K562 (cell line): ENCODE measurements around the gene IL13.

Experiments used
- BCL6 ChIP-seq: fragments of 250-450 bp; sonication (Bioruptor Pico); IDR thresholded peaks from 2 replicates; pipeline ENCODE4 v1.4.0; 2020
- BRCA1 ChIP-seq, 2 experiments: fragments of 450-650 bp in 1 of 2; sonication (generic) in 1 of 2; formaldehyde crosslinking in 1 of 2; IDR thresholded peaks; 2 replicates each; pipeline versions ENCODE4 v1.5.0 to v1.6.1; 2017 to 2020; ENCODE audit warnings: mild to moderate bottlenecking in 1 of 2, missing genetic modification reagents in 1 of 2
- BRF2 ChIP-seq: IDR thresholded peaks from 3 replicates; pipeline ENCODE4 v1.6.1; 2011; ENCODE audit warnings: borderline replicate concordance, mild to moderate bottlenecking; ENCODE audit not compliant: insufficient read length, insufficient read depth
- CTCF ChIP-seq, 3 experiments: IDR thresholded peaks in 2 of 3; conservative IDR thresholded peaks in 1 of 3; 2 replicates each; pipeline ENCODE4 v1.5.1; 2011 to 2012; ENCODE audit warnings: low read length in 3 of 3, mild to moderate bottlenecking in 3 of 3, control low read depth in 2 of 3, improper control_type of control experiment in 1 of 3, inconsistent platforms in 1 of 3, low read depth in 1 of 3, mixed read lengths in 1 of 3, moderate library complexity in 1 of 3; ENCODE audit not compliant: insufficient read depth in 2 of 3
- EZH2 ChIP-seq: IDR thresholded peaks from 2 replicates; pipeline ENCODE4 v1.6.1; 2012; ENCODE audit warnings: low read depth, mild to moderate bottlenecking, inconsistent platforms, low read length, borderline replicate concordance
- FOXM1 ChIP-seq, 2 experiments: fragments of 450-650 bp in 1 of 2; sonication (generic) in 1 of 2; formaldehyde crosslinking in 1 of 2; IDR thresholded peaks; 2 replicates each; pipeline versions ENCODE4 v1.6.1 to v1.9.0; 2017 to 2022; ENCODE audit warnings: low read depth in 2 of 2, mild to moderate bottlenecking in 2 of 2, missing genetic modification reagents in 1 of 2, moderate library complexity in 1 of 2
- HLTF ChIP-seq: fragments of 450-650 bp; IDR thresholded peaks from 2 replicates; pipeline ENCODE4 v1.6.1; 2016
- LARP7 ChIP-seq: fragments of 450-650 bp; IDR thresholded peaks from 2 replicates; pipeline ENCODE4 v1.6.1; 2016
- MEF2D ChIP-seq: conservative IDR thresholded peaks from 2 replicates; pipeline ENCODE4 v1.6.1; 2016; ENCODE audit warnings: low read depth, missing genetic modification characterization, missing compliant biosample characterization
- POLR2B ChIP-seq: fragments of 450-650 bp; IDR thresholded peaks from 2 replicates; pipeline ENCODE4 v1.6.1; 2018; ENCODE audit warnings: low read depth; ENCODE audit not compliant: partially characterized antibody
- RB1 ChIP-seq: fragments of 450-650 bp; IDR thresholded peaks from 2 replicates; pipeline ENCODE4 v1.6.1; 2017; ENCODE audit warnings: low read depth, mild to moderate bottlenecking
- REST ChIP-seq, 2 experiments: fragments of 450-650 bp; formaldehyde crosslinking in 1 of 2; IDR thresholded peaks; 2 replicates each; pipeline versions ENCODE4 v1.4.0 to v1.6.1; 2014 to 2020; ENCODE audit warnings: mild to moderate bottlenecking in 2 of 2, borderline replicate concordance in 1 of 2, low read depth in 1 of 2

- TF ChIP-seq CTCF (IDR thresholded peaks at IDR 0.05 in 2 of 3, conservative IDR thresholded peaks at IDR 0.05 in 1 of 3; ENCODE audit: insufficient read depth in 2 of 3, low read depth in 1 of 3, low read length in 3 of 3) (no peak), EZH2 (no peak), BRF2 (no peak), LARP7 (no peak), POLR2B (no peak), HLTF (no peak), BCL6 (CRISPR knock-in tag) (no peak), REST (IDR thresholded peaks at IDR 0.05; ENCODE audit: borderline replicate concordance) (no peak), REST (CRISPR knock-in tag; IDR thresholded peaks at IDR 0.05; ENCODE audit: low read depth) (no peak), BRCA1 (IDR thresholded peaks at IDR 0.05) (no peak), BRCA1 (CRISPR knock-in tag; IDR thresholded peaks at IDR 0.05) (no peak), FOXM1 (IDR thresholded peaks at IDR 0.05; ENCODE audit: low read depth) (no peak), FOXM1 (CRISPR knock-in tag; IDR thresholded peaks at IDR 0.05; ENCODE audit: low read depth) (no peak), MEF2D (tag) (no peak), RB1 (no peak)
Measured at GRCh38 chr5:132667309-132667708, 9.3 kb downstream of the IL13 start.
